Neural progenitor cell (in vitro differentiated cells): ENCODE data around the gene PHGDH. TPM values are rescaled to one million over a fixed set of nuclear protein-coding genes. Genes with fewer than 3 reads are reported as not detected.
A peak's percentile ranks its signal among the peaks of the same experiment; 100 is the strongest.

ENCODE experiments used
- DNase-seq: peaks from one replicate; pipeline ENCODE4 v3.0.0-alpha.2; 2016; ENCODE audit warnings: low spot score
- H2AFZ ChIP-seq: fragments of 200-600 bp; sonication (generic); replicated peaks from 2 replicates; pipeline ENCODE4 v1.6.1; 2016; ENCODE audit warnings: antibody characterized with exemption
- H3F3A ChIP-seq: fragments of 200-600 bp; sonication (generic); 2 replicates; pipeline ENCODE4 v1.6.1; 2016; ENCODE audit warnings: antibody characterized with exemption, low read depth
- H3K27ac ChIP-seq: fragments of 200-600 bp; sonication (generic); 2 replicates; pipeline ENCODE4 v1.5.1; 2016; ENCODE audit warnings: mild to moderate bottlenecking
- H3K27me3 ChIP-seq: fragments of 200-600 bp; sonication (generic); 2 replicates; pipeline ENCODE4 v1.6.1; 2016; ENCODE audit warnings: mild to moderate bottlenecking, moderate library complexity
- H3K36me3 ChIP-seq: fragments of 200-600 bp; sonication (generic); 2 replicates; pipeline ENCODE4 v1.5.1; 2016
- H3K4me1 ChIP-seq: fragments of 200-600 bp; sonication (generic); 2 replicates; pipeline ENCODE4 v1.6.1; 2016; ENCODE audit warnings: mixed run types
- H3K4me2 ChIP-seq: fragments of 200-600 bp; sonication (generic); 2 replicates; pipeline ENCODE4 v1.6.1; 2016
- H3K4me3 ChIP-seq: fragments of 200-600 bp; sonication (generic); 2 replicates; pipeline ENCODE4 v1.5.1; 2016
- H3K79me2 ChIP-seq: fragments of 200-600 bp; sonication (generic); 2 replicates; pipeline ENCODE4 v1.6.1; 2016; ENCODE audit warnings: low read depth
- H3K9ac ChIP-seq: fragments of 200-600 bp; sonication (generic); 2 replicates; pipeline ENCODE4 v1.6.1; 2016
- H3K9me3 ChIP-seq: fragments of 200-600 bp; sonication (generic); 2 replicates; pipeline ENCODE4 v1.5.1; 2016; ENCODE audit warnings: low read depth
- H4K20me1 ChIP-seq: fragments of 200-600 bp; sonication (generic); 2 replicates; pipeline ENCODE4 v1.6.1; 2016; ENCODE audit warnings: low read depth
- H3K27ac Mint-ChIP-seq: 3 replicates; pipeline ENCODE4 v1.8.0; 2021; ENCODE audit warnings: mixed read lengths
- H3K27me3 Mint-ChIP-seq: 2 replicates; pipeline ENCODE4 v1.8.0; 2022; ENCODE audit warnings: low read depth, mild to moderate bottlenecking, inconsistent platforms, moderate library complexity, mixed read lengths; ENCODE audit not compliant: insufficient read depth
- H3K36me3 Mint-ChIP-seq: 3 replicates; pipeline ENCODE4 v1.8.0; 2021; ENCODE audit warnings: mixed read lengths
- H3K4me1 Mint-ChIP-seq: 3 replicates; pipeline ENCODE4 v1.8.0; 2021; ENCODE audit warnings: mixed read lengths
- H3K4me3 Mint-ChIP-seq: 3 replicates; pipeline ENCODE4 v1.8.0; 2021; ENCODE audit warnings: mild to moderate bottlenecking, moderate library complexity, mixed read lengths
- H3K9me3 Mint-ChIP-seq: 3 replicates; pipeline ENCODE4 v1.8.0; 2020; ENCODE audit warnings: mixed read lengths
- EZH2 ChIP-seq: fragments of 200-600 bp; sonication (generic); IDR thresholded peaks from 2 replicates; pipeline ENCODE4 v1.6.1; 2017; ENCODE audit warnings: antibody characterized with exemption, mild to moderate bottlenecking, moderate library complexity
- EZH2phosphoT487 ChIP-seq: fragments of 200-600 bp; sonication (generic); IDR thresholded peaks from 2 replicates; pipeline ENCODE4 v1.6.1; 2017; ENCODE audit warnings: antibody characterized with exemption
- total RNA-seq: library from RNA; depleted of rRNA; stranded (reverse); fragments of >200 nt; gene quantifications from 2 replicates; pipeline ENCODE4 v1.2.3, GENCODE V29; 2015; ENCODE audit warnings: low replicate concordance
- TF ChIP-seq, protein P1 (sequence below): fragments of 200-600 bp; sonication (generic); IDR thresholded peaks from 2 replicates; pipeline ENCODE4 v1.5.1; 2017; ENCODE audit warnings: antibody characterized with exemption, mild to moderate bottlenecking

PHGDH gene
- total RNA-seq, 1 donor from 2014 or later, result 166 TPM

DNA sequence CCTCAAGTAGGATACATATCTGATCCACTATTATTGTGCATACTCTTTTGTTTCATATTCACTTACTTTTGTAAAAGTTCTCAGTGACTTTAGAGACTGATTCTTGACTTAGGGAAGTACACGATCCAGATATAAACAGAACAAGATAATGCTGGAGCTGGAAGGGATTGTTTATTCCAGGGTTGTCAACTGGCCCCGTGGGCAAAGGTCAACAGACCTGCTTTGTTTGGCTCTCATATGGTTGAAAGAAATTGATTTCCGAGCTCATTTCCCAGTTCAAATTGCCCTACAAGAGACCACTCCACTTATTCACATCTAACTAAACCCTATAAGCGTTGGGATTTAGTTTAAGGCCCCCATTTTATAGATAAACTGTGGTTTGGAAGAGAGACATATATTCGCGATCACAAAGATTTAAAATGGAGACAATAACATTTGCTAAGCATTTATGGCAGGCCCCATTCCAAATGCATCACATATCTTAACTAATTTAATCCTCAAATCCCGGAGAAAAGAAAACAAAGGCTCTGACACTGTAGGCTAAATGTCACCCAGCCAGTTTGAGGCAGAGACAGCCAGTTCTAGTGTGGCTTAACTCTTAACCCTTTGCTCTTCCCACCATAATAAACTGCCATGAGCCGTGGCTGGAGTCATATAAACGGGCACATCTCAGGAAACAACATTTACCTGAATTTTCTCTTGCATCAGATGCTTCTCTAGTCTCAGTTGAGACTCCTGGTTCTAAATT is 78.9 kb downstream of the PHGDH start:
- Histone ChIP-seq H4K20me1 (no peaks in the 10 kb centered on the region), H3K4me1 (peaks cover 8% of the 10 kb centered on the region), H3K4me2 (no peak overlapping the region), H3K9ac (no peak overlapping the region), H3K36me3 (no peaks in the 10 kb centered on the region), H3K27ac (no peak overlapping the region), H2AFZ (peak overlapping the region; percentile 83), H3K27me3 (no peaks in the 10 kb centered on the region), H3F3A (no peaks in the 10 kb centered on the region), H3K79me2 (no peaks in the 10 kb centered on the region), H3K9me3 (no peaks in the 10 kb centered on the region), H3K4me3 (no peak overlapping the region)
- H3K36me3 Mint-ChIP-seq, result no peaks in the 10 kb centered on the region
- peaks cover 2% of the 10 kb centered on the region for H3K9me3 Mint-ChIP-seq
- H3K27me3 Mint-ChIP-seq, result peaks cover 7% of the 10 kb centered on the region
- DNase-seq, result no peak
- peak overlapping the region; percentile 13 for H3K27ac Mint-ChIP-seq
- H3K4me3 Mint-ChIP-seq, result no peak overlapping the region
- no peak for TF ChIP-seq EZH2
- TF ChIP-seq EZH2phosphoT487, result no peak
- TF ChIP-seq, protein P1, sequence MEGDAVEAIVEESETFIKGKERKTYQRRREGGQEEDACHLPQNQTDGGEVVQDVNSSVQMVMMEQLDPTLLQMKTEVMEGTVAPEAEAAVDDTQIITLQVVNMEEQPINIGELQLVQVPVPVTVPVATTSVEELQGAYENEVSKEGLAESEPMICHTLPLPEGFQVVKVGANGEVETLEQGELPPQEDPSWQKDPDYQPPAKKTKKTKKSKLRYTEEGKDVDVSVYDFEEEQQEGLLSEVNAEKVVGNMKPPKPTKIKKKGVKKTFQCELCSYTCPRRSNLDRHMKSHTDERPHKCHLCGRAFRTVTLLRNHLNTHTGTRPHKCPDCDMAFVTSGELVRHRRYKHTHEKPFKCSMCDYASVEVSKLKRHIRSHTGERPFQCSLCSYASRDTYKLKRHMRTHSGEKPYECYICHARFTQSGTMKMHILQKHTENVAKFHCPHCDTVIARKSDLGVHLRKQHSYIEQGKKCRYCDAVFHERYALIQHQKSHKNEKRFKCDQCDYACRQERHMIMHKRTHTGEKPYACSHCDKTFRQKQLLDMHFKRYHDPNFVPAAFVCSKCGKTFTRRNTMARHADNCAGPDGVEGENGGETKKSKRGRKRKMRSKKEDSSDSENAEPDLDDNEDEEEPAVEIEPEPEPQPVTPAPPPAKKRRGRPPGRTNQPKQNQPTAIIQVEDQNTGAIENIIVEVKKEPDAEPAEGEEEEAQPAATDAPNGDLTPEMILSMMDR, result no peak
- H3K4me1 Mint-ChIP-seq, result peaks cover 20% of the 10 kb centered on the region

DNA sequence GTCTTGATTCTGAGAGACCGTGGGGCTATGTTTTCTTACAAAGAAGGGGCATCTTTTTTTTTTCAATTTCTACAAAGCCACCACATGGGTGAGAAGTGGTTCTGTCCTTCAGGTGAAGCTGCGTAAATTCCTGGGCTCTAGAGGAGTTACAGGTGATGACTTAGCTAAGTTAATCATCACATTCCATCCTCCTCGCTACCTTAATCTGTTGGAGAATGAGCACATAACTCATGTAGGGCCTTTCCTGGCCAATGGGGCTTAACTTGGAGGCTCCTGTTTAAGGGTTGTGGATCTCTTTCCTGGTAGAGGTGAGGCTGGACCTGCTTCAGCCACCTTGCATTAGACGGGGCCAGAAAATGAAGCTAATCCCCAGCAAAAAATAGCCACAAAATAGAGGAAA is 79.6 kb downstream of the PHGDH start:
- Histone ChIP-seq H3K4me3 (no peak overlapping the region), H3K9ac (no peak overlapping the region), H3K4me1 (peaks cover 2% of the 10 kb centered on the region), H3K27me3 (no peaks in the 10 kb centered on the region), H3F3A (no peaks in the 10 kb centered on the region), H3K4me2 (no peak overlapping the region), H4K20me1 (no peaks in the 10 kb centered on the region), H3K27ac (no peak overlapping the region), H3K9me3 (no peaks in the 10 kb centered on the region), H3K36me3 (no peaks in the 10 kb centered on the region), H2AFZ (peak overlapping the region; percentile 83), H3K79me2 (no peaks in the 10 kb centered on the region)
- H3K9me3 Mint-ChIP-seq, result no peaks in the 10 kb centered on the region
- peaks cover 7% of the 10 kb centered on the region for H3K27me3 Mint-ChIP-seq
- DNase-seq, result no peak
- H3K4me3 Mint-ChIP-seq, result no peak overlapping the region
- H3K27ac Mint-ChIP-seq, result no peak overlapping the region
- H3K4me1 Mint-ChIP-seq, result peaks cover 14% of the 10 kb centered on the region
- TF ChIP-seq EZH2phosphoT487 (no peak), EZH2 (no peak)
- TF ChIP-seq, protein P1, result no peak
- no peaks in the 10 kb centered on the region for H3K36me3 Mint-ChIP-seq

Other genes starting within 250 kb of the PHGDH start
- gene HSD3B1, start 204.7 kb upstream of the PHGDH start, total RNA-seq, result not detected in 2 replicates
- gene ZNF697, start 63.7 kb upstream of the PHGDH start, total RNA-seq, result 8.3 and 9.8 TPM in 2 replicates
- not detected in 2 replicates for gene HMGCS2, start 57.0 kb downstream of the PHGDH start, total RNA-seq
- gene REG4, start 99.5 kb downstream of the PHGDH start, total RNA-seq, result not detected in 2 replicates
- gene ADAM30, start 184.6 kb downstream of the PHGDH start, total RNA-seq, result not detected in 2 replicates